IPS DF 6.9 (cell line): ENCODE results near the gene KLRC2.
"Not testable (repeated sequence)": the region's sequence is repeated elsewhere in the genome, so short reads cannot be mapped to it uniquely, and the experiment has no call there.

Experiments used
- DNase-seq: peaks from one replicate; pipeline ENCODE4 v3.0.0-alpha.2; 2013; ENCODE audit warnings: low read depth, low spot score
- H3K27ac ChIP-seq: one replicate; pipeline ENCODE4 v1.5.1; 2013; ENCODE audit warnings: low read length, control low read depth
- H3K27me3 ChIP-seq: 2 replicates; pipeline ENCODE4 v1.6.1; 2013; ENCODE audit warnings: mild to moderate bottlenecking, low read length; ENCODE audit not compliant: control insufficient read depth, insufficient read depth
- H3K36me3 ChIP-seq: 2 replicates; pipeline ENCODE4 v1.6.1; 2013; ENCODE audit warnings: low read length; ENCODE audit not compliant: control insufficient read depth, insufficient read depth
- H3K4me1 ChIP-seq: 2 replicates; pipeline ENCODE4 v1.6.1; 2013; ENCODE audit warnings: low read length; ENCODE audit not compliant: control insufficient read depth, insufficient read depth
- H3K4me3 ChIP-seq: 2 replicates; pipeline ENCODE4 v1.5.1; 2013; ENCODE audit warnings: mild to moderate bottlenecking, low read length
- H3K9me3 ChIP-seq: 2 replicates; pipeline ENCODE4 v1.6.1; 2013; ENCODE audit warnings: low read length, inconsistent platforms; ENCODE audit not compliant: control insufficient read depth, insufficient read depth
- WGBS: extraction: QIAGEN DNeasy Blood & Tissue Kit; methylation state at CpG from one replicate; pipeline ENCODE4 v1.1.7; 2013; ENCODE audit warnings: mixed read lengths, missing lambda C conversion rate; ENCODE audit not compliant: insufficient read length, insufficient coverage; 5-methylcytosine and 5-hydroxymethylcytosine counted together

Gene KLRC2

GRCh38 chr12:10406725-10407124 is 29.1 kb downstream of the KLRC2 start:
- WGBS, result no CpG with 5 or more reads among the region's 4 CpGs

GRCh38 chr12:10405294-10405693 is 30.5 kb downstream of the KLRC2 start:
- H3K4me1 ChIP-seq, result no peaks in the 10 kb centered on the region
- H3K36me3 ChIP-seq, result no peaks in the 10 kb centered on the region
- no peak overlapping the region for H3K4me3 ChIP-seq
- H3K27me3 ChIP-seq, result no peaks in the 10 kb centered on the region
- DNase-seq, result no peak
- no peak overlapping the region for H3K27ac ChIP-seq
- H3K9me3 ChIP-seq, result no peaks in the 10 kb centered on the region
- no CpG with 5 or more reads among the region's 5 CpGs for WGBS

More at GRCh38 chr12:10406725-10407124, 29.1 kb downstream of the KLRC2 start:
- DNase-seq, result no peak
- Histone ChIP-seq H3K4me1 (no peaks in the 10 kb centered on the region), H3K27me3 (no peaks in the 10 kb centered on the region), H3K27ac (no peak overlapping the region), H3K36me3 (no peaks in the 10 kb centered on the region), H3K4me3 (no peak overlapping the region), H3K9me3 (no peaks in the 10 kb centered on the region)

- no peaks in the 10 kb centered on the region for H3K4me1 ChIP-seq
- no peak overlapping the region for H3K27ac ChIP-seq
- no peak for DNase-seq
- H3K27me3 ChIP-seq, result no peaks in the 10 kb centered on the region
- no peak overlapping the region for H3K4me3 ChIP-seq
- H3K36me3 ChIP-seq, result no peaks in the 10 kb centered on the region
- H3K9me3 ChIP-seq, result no peaks in the 10 kb centered on the region
These were observed 31.0 kb downstream of the KLRC2 start for GRCh38 chr12:10404798-10405197.

- no peaks in the 10 kb centered on the region for H3K27me3 ChIP-seq
- no peak for DNase-seq
- H3K4me3 ChIP-seq, result no peak overlapping the region
- H3K4me1 ChIP-seq, result no peaks in the 10 kb centered on the region
- no peaks in the 10 kb centered on the region for H3K9me3 ChIP-seq
- H3K36me3 ChIP-seq, result no peaks in the 10 kb centered on the region
- no peak overlapping the region for H3K27ac ChIP-seq
These were observed 35.0 kb downstream of the KLRC2 start for GRCh38 chr12:10400829-10401228.

GRCh38 chr12:10398168-10398567 is 37.6 kb downstream of the KLRC2 start:
- Histone ChIP-seq H3K4me1 (no peaks in the 10 kb centered on the region), H3K4me3 (no peak overlapping the region), H3K27ac (no peak overlapping the region), H3K27me3 (no peaks in the 10 kb centered on the region), H3K9me3 (no peaks in the 10 kb centered on the region), H3K36me3 (no peaks in the 10 kb centered on the region)
- no peak for DNase-seq
- WGBS, result no CpG with 5 or more reads among the region's 2 CpGs

GRCh38 chr12:10397296-10397695 is 38.5 kb downstream of the KLRC2 start:
- Histone ChIP-seq H3K36me3 (no peaks in the 10 kb centered on the region), H3K27ac (no peak overlapping the region), H3K9me3 (no peaks in the 10 kb centered on the region), H3K27me3 (no peaks in the 10 kb centered on the region), H3K4me1 (no peaks in the 10 kb centered on the region), H3K4me3 (no peak overlapping the region)
- no CpG with 5 or more reads among the region's 2 CpGs for WGBS
- no peak for DNase-seq

GRCh38 chr12:10396176-10396575 is 39.6 kb downstream of the KLRC2 start:
- H3K4me3 ChIP-seq, H3K27ac ChIP-seq, DNase-seq, H3K9me3 ChIP-seq, H3K36me3 ChIP-seq, H3K27me3 ChIP-seq, H3K4me1 ChIP-seq: not testable (repeated sequence)
- 100% methylated on average over 1 of the region's 15 CpGs for WGBS

GRCh38 chr12:10395390-10395998 is 40.3 kb downstream of the KLRC2 start:
- no peaks in the 10 kb centered on the region for H3K27me3 ChIP-seq
- no peaks in the 10 kb centered on the region for H3K4me1 ChIP-seq
- DNase-seq, result no peak
- no peaks in the 10 kb centered on the region for H3K9me3 ChIP-seq
- H3K4me3 ChIP-seq, result no peak overlapping the region
- H3K27ac ChIP-seq, result no peak overlapping the region
- no peaks in the 10 kb centered on the region for H3K36me3 ChIP-seq
- no CpG with 5 or more reads among the region's 6 CpGs for WGBS

GRCh38 chr12:10394531-10395152 is 41.2 kb downstream of the KLRC2 start:
- no CpG with 5 or more reads among the region's 11 CpGs for WGBS
- H3K36me3 ChIP-seq, DNase-seq, H3K4me1 ChIP-seq, H3K9me3 ChIP-seq, H3K27me3 ChIP-seq, H3K27ac ChIP-seq, H3K4me3 ChIP-seq: not testable (repeated sequence)

- Histone ChIP-seq H3K4me3 (no peak overlapping the region), H3K27me3 (no peaks in the 10 kb centered on the region), H3K9me3 (no peaks in the 10 kb centered on the region), H3K27ac (no peak overlapping the region), H3K4me1 (no peaks in the 10 kb centered on the region), H3K36me3 (no peaks in the 10 kb centered on the region)
- DNase-seq, result no peak
- WGBS, result no CpG with 5 or more reads among the region's 3 CpGs
These were observed 42.5 kb downstream of the KLRC2 start for GRCh38 chr12:10393291-10393690.

- no peaks in the 10 kb centered on the region for H3K9me3 ChIP-seq
- no peak overlapping the region for H3K27ac ChIP-seq
- no peaks in the 10 kb centered on the region for H3K36me3 ChIP-seq
- no peak for DNase-seq
- no peaks in the 10 kb centered on the region for H3K4me1 ChIP-seq
- no peak overlapping the region for H3K4me3 ChIP-seq
- H3K27me3 ChIP-seq, result no peaks in the 10 kb centered on the region
- no CpG with 5 or more reads among the region's 7 CpGs for WGBS
These were observed 43.3 kb downstream of the KLRC2 start for GRCh38 chr12:10392394-10392930.
